HEK293 (cell line): Measurements from ENCODE around the gene SLC25A6.
"Not testable (repeated sequence)": the region's sequence is repeated elsewhere in the genome, so short reads cannot be mapped to it uniquely, and the experiment has no call there.

Source experiments
- CTCF ChIA-PET: fragments of 350-600 bp; formaldehyde crosslinking; extraction: SDS; loops from one replicate; lab custom pipeline; 2021; ENCODE audit warnings: antibody characterized with exemption; lab: Yijun Ruan, JAX
- POLR2A ChIA-PET: fragments of 300-600 bp; formaldehyde crosslinking; extraction: SDS; loops from one replicate; lab custom pipeline; 2020; ENCODE audit warnings: antibody characterized with exemption, inconsistent platforms; lab: Yijun Ruan, JAX
- H3K27ac ChIP-seq: fragments of 200-500 bp; sonication (Bioruptor generic); 2 replicates; pipeline ENCODE4 v1.5.1; 2014; ENCODE audit warnings: low read depth, low read length, control low read depth, inconsistent platforms; ENCODE audit errors: extremely low read depth
- H3K36me3 ChIP-seq, 2 experiments: fragments of 200-500 bp in 1 of 2; sonication (Bioruptor generic) in 1 of 2; 1 replicate in 1 of 2; 2 replicates in 1 of 2; pipeline ENCODE4 v1.5.1; 2014 to 2017; ENCODE audit warnings: inconsistent platforms in 2 of 2, low read length in 2 of 2; ENCODE audit not compliant: control insufficient read depth in 2 of 2, insufficient read depth in 1 of 2
- H3K4me1 ChIP-seq: fragments of 200-500 bp; sonication (Bioruptor generic); 2 replicates; pipeline ENCODE4 v1.5.1; 2014; ENCODE audit warnings: mild to moderate bottlenecking, low read length, inconsistent platforms; ENCODE audit not compliant: control insufficient read depth, insufficient read depth
- H3K4me3 ChIP-seq: 2 replicates; pipeline ENCODE4 v1.5.1; 2011; ENCODE audit warnings: low read depth, mild to moderate bottlenecking, control low read depth, low read length, moderate library complexity
- H3K9me3 ChIP-seq: fragments of 200-500 bp; sonication (Bioruptor generic); 2 replicates; pipeline ENCODE4 v1.5.1; 2014; ENCODE audit warnings: low read depth, low read length, inconsistent platforms; ENCODE audit not compliant: control insufficient read depth, insufficient read depth
- PRDM2 ChIP-seq: fragments of 450-650 bp; formaldehyde crosslinking; IDR thresholded peaks from 2 replicates; pipeline ENCODE4 v1.5.1; 2016; ENCODE audit warnings: missing biosample characterization, missing genetic modification characterization, borderline replicate concordance
- SP3 ChIP-seq: fragments of 450-650 bp; formaldehyde crosslinking; IDR thresholded peaks from 2 replicates; pipeline ENCODE4 v1.5.1; 2016; ENCODE audit warnings: missing biosample characterization, missing genetic modification characterization
- SP7 ChIP-seq: fragments of 450-650 bp; formaldehyde crosslinking; IDR thresholded peaks from 2 replicates; pipeline ENCODE4 v1.5.1; 2016; ENCODE audit warnings: missing biosample characterization, missing genetic modification characterization
- ZBTB17 ChIP-seq: fragments of 450-650 bp; formaldehyde crosslinking; IDR thresholded peaks from 2 replicates; pipeline ENCODE4 v1.5.1; 2016; ENCODE audit warnings: missing biosample characterization, missing genetic modification characterization
- ZBTB48 ChIP-seq: fragments of 450-650 bp; formaldehyde crosslinking; IDR thresholded peaks from 2 replicates; pipeline ENCODE4 v1.5.1; 2016; ENCODE audit warnings: missing biosample characterization, missing genetic modification characterization
- ZNF140 ChIP-seq: fragments of 450-650 bp; formaldehyde crosslinking; IDR thresholded peaks from 2 replicates; pipeline ENCODE4 v1.5.1; 2016; ENCODE audit warnings: missing biosample characterization, missing genetic modification characterization
- ZNF175 ChIP-seq: fragments of 450-650 bp; formaldehyde crosslinking; IDR thresholded peaks from 2 replicates; pipeline ENCODE4 v1.5.1; 2016; ENCODE audit warnings: missing biosample characterization, missing genetic modification characterization
- ZNF221 ChIP-seq: fragments of 450-650 bp; formaldehyde crosslinking; IDR thresholded peaks from 2 replicates; pipeline ENCODE4 v1.5.1; 2017; ENCODE audit warnings: missing biosample characterization, missing genetic modification characterization, borderline replicate concordance
- ZNF223 ChIP-seq: fragments of 450-650 bp; formaldehyde crosslinking; IDR thresholded peaks from 2 replicates; pipeline ENCODE4 v1.5.1; 2016; ENCODE audit warnings: missing biosample characterization, missing genetic modification characterization
- ZNF266 ChIP-seq: fragments of 450-650 bp; formaldehyde crosslinking; IDR thresholded peaks from 2 replicates; pipeline ENCODE4 v1.5.1; 2016; ENCODE audit warnings: missing biosample characterization, missing genetic modification characterization, low read depth
- ZNF362 ChIP-seq: fragments of 450-650 bp; formaldehyde crosslinking; IDR thresholded peaks from 2 replicates; pipeline ENCODE4 v1.5.1; 2016; ENCODE audit warnings: missing biosample characterization, missing genetic modification characterization
- ZNF366 ChIP-seq: fragments of 450-650 bp; formaldehyde crosslinking; conservative IDR thresholded peaks from 2 replicates; pipeline ENCODE4 v1.5.1; 2016; ENCODE audit warnings: missing biosample characterization, missing genetic modification characterization
- ZNF473 ChIP-seq: fragments of 450-650 bp; formaldehyde crosslinking; IDR thresholded peaks from 2 replicates; pipeline ENCODE4 v1.5.1; 2017; ENCODE audit warnings: missing biosample characterization, missing genetic modification characterization
- ZNF48 ChIP-seq: fragments of 450-650 bp; formaldehyde crosslinking; IDR thresholded peaks from 2 replicates; pipeline ENCODE4 v1.5.1; 2016; ENCODE audit warnings: missing biosample characterization, missing genetic modification characterization
- ZNF548 ChIP-seq: fragments of 450-650 bp; formaldehyde crosslinking; IDR thresholded peaks from 2 replicates; pipeline ENCODE4 v1.5.1; 2016; ENCODE audit warnings: missing biosample characterization, missing genetic modification characterization
- ZNF561 ChIP-seq: fragments of 450-650 bp; IDR thresholded peaks from 2 replicates; pipeline ENCODE4 v1.5.1; 2018; ENCODE audit warnings: missing biosample characterization, missing genetic modification characterization, borderline replicate concordance
- ZNF639 ChIP-seq: fragments of 450-650 bp; formaldehyde crosslinking; IDR thresholded peaks from 2 replicates; pipeline ENCODE4 v1.5.1; 2016; ENCODE audit warnings: missing biosample characterization, missing genetic modification characterization
- ZNF664 ChIP-seq: fragments of 450-650 bp; formaldehyde crosslinking; IDR thresholded peaks from 2 replicates; pipeline ENCODE4 v1.5.1; 2016; ENCODE audit warnings: missing biosample characterization, missing genetic modification characterization
- ZNF791 ChIP-seq: fragments of 450-650 bp; formaldehyde crosslinking; IDR thresholded peaks from 2 replicates; pipeline ENCODE4 v1.5.1; 2016; ENCODE audit warnings: missing biosample characterization, missing genetic modification characterization

The SLC25A6 gene

GRCh38 chrX:1405769-1406168 lies 13.9 kb upstream of the SLC25A6 start:
- TF ChIP-seq ZBTB17 (tag by site-specific recombination) (peak; percentile 98), ZNF366 (0 out of 2 replicates have a peak, but pooled peaks have one; percentile 14)
- H3K4me1 ChIP-seq, CTCF ChIA-PET, H3K4me3 ChIP-seq, H3K9me3 ChIP-seq, H3K27ac ChIP-seq, POLR2A ChIA-PET: not testable (repeated sequence)
- H3K36me3 ChIP-seq: peaks cover 51 to 68% of the 10 kb centered on the region in 2 experiments

GRCh38 chrX:1403867-1404266 lies 12.0 kb upstream of the SLC25A6 start:
- H3K9me3 ChIP-seq, H3K4me1 ChIP-seq, POLR2A ChIA-PET, H3K4me3 ChIP-seq, H3K27ac ChIP-seq, CTCF ChIA-PET: not testable (repeated sequence)
- peaks cover 60 to 86% of the 10 kb centered on the region in 2 experiments for H3K36me3 ChIP-seq
- TF ChIP-seq ZNF366 (peak; percentile 59), ZBTB17 (tag by site-specific recombination) (peak; percentile 96)

- H3K4me1 ChIP-seq: no peaks in the 10 kb centered on the region
- H3K27ac ChIP-seq: no peak overlapping the region
- peaks cover 62 to 91% of the 10 kb centered on the region in 2 experiments for H3K36me3 ChIP-seq
- H3K4me3 ChIP-seq: no peak overlapping the region
- H3K9me3 ChIP-seq: no peaks in the 10 kb centered on the region
- CTCF ChIA-PET: no interaction called here
- TF ChIP-seq ZNF548: no peak
- no peak for TF ChIP-seq ZNF175
- no peak for TF ChIP-seq ZNF473 (tag by site-specific recombination)
- TF ChIP-seq SP7 (tag by site-specific recombination): no peak
- no peak for TF ChIP-seq ZNF221 (tag by site-specific recombination)
- no peak for TF ChIP-seq PRDM2 (tag by site-specific recombination)
- no peak for TF ChIP-seq ZNF48 (tag by site-specific recombination)
- no peak for TF ChIP-seq ZBTB17 (tag by site-specific recombination)
- no peak for TF ChIP-seq SP3 (tag by site-specific recombination)
- no peak for TF ChIP-seq ZNF561 (tag by site-specific recombination)
- no peak for TF ChIP-seq ZNF362
- no peak for TF ChIP-seq ZNF223 (tag by site-specific recombination)
- no peak for TF ChIP-seq ZNF791 (tag by site-specific recombination)
- TF ChIP-seq ZNF664 (tag by site-specific recombination): no peak
- TF ChIP-seq ZBTB48 (tag by site-specific recombination): no peak
- TF ChIP-seq ZNF266 (tag by site-specific recombination): no peak
- TF ChIP-seq ZNF140 (tag by site-specific recombination): no peak
- TF ChIP-seq ZNF639 (tag by site-specific recombination): no peak
- POLR2A ChIA-PET: no interaction called here
These were observed 11.3 kb upstream of the SLC25A6 start for GRCh38 chrX:1403228-1403627.
